Measurements from ENCODE around the gene WDFY3.

DNA sequence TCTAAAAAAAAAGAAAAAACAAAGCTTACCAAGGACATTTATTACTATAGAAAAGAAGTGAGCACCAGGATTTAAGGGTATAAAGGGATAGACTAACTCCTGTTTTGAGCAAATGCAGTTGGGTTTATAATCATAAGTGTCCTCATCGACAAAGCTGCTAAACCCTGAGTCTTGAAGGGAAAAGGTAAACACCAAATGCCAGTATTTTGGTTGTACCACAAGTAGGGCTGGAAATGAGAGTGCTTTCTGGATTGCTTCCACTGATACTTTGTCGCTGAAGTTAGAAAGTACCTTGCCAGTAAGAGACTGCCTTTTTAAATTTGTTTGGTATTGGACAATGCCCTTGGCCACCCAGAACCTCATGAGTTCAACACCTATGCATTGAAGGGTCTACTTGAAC, 53.7 kb downstream of the WDFY3 start:
- TF ChIP-seq, protein P1, sequence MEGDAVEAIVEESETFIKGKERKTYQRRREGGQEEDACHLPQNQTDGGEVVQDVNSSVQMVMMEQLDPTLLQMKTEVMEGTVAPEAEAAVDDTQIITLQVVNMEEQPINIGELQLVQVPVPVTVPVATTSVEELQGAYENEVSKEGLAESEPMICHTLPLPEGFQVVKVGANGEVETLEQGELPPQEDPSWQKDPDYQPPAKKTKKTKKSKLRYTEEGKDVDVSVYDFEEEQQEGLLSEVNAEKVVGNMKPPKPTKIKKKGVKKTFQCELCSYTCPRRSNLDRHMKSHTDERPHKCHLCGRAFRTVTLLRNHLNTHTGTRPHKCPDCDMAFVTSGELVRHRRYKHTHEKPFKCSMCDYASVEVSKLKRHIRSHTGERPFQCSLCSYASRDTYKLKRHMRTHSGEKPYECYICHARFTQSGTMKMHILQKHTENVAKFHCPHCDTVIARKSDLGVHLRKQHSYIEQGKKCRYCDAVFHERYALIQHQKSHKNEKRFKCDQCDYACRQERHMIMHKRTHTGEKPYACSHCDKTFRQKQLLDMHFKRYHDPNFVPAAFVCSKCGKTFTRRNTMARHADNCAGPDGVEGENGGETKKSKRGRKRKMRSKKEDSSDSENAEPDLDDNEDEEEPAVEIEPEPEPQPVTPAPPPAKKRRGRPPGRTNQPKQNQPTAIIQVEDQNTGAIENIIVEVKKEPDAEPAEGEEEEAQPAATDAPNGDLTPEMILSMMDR (IDR thresholded peaks at IDR 0.05; ENCODE audit: poor library complexity), result no peak
- TF ChIP-seq EZH2 (IDR thresholded peaks at IDR 0.05; ENCODE audit: borderline replicate concordance), result no peak

Measured in hepatocyte (in vitro differentiated cells).